A549 (cell line): ENCODE data around the gene MAPK4. TPM values are rescaled to one million over a fixed set of nuclear protein-coding genes. Genes with fewer than 3 reads are reported as not detected.

Source experiments
- ATAC-seq, 2 experiments: fragments of 200-7000 bp in 1 of 2; fragments of >200 bp in 1 of 2; cut with Nextera tagmentation in 1 of 2; cut with Tn5 transposase in 1 of 2; 3 replicates each; pipeline versions ENCODE4 v1.8.0 to v1.9.1; 2018 to 2020; ENCODE audit warnings: mild to moderate bottlenecking in 1 of 2, moderate library complexity in 1 of 2
- CTCF ChIA-PET: fragments of 300-600 bp; sonication (Branson Sonifier 250); formaldehyde crosslinking; extraction: SDS; loops from one replicate; lab custom pipeline; 2021; ENCODE audit warnings: antibody characterized with exemption, inconsistent platforms; lab: Yijun Ruan, JAX
- POLR2A ChIA-PET: fragments of 350-600 bp; formaldehyde crosslinking; extraction: SDS; loops from one replicate; lab custom pipeline; 2021; ENCODE audit warnings: antibody characterized with exemption, inconsistent platforms; lab: Yijun Ruan, JAX
- DNase-seq, 2 experiments: peaks; one replicate each; pipeline versions ENCODE4 v3.0.0 to v3.0.0-alpha.2; 2011 to 2016; ENCODE audit warnings: low read depth in 1 of 2, low spot score in 1 of 2
- FAIRE-seq: peaks from 2 replicates; lab custom pipeline; 2011; peaks lifted over from hg19 to GRCh38; lab: Jason Lieb, UNC
- H3K27ac ChIP-seq, 2 experiments: fragments of >200 bp; sonication (Bioruptor Twin); formaldehyde crosslinking; 3 replicates each; pipeline ENCODE4 v1.5.1; 2016 to 2017
- H3K4me1 ChIP-seq: fragments of >200 bp; sonication (Bioruptor Twin); formaldehyde crosslinking; 3 replicates; pipeline ENCODE4 v1.6.1; 2016
- H3K4me2 ChIP-seq: fragments of >200 bp; sonication (Bioruptor Twin); formaldehyde crosslinking; 3 replicates; pipeline ENCODE4 v1.6.1; 2016
- H3K4me3 ChIP-seq: fragments of >200 bp; sonication (Bioruptor Twin); formaldehyde crosslinking; 3 replicates; pipeline ENCODE4 v1.5.1; 2016
- H3K9me3 ChIP-seq: fragments of >200 bp; sonication (Bioruptor Twin); formaldehyde crosslinking; 3 replicates; pipeline ENCODE4 v1.6.1; 2016
- FOSB ChIP-seq: fragments of 250-450 bp; sonication (Bioruptor Pico); IDR thresholded peaks from 2 replicates; pipeline ENCODE4 v1.5.0; 2020; ENCODE audit warnings: mild to moderate bottlenecking, moderate library complexity
- GATA3 ChIP-seq: IDR thresholded peaks from 2 replicates; pipeline ENCODE4 v1.6.1; 2012; ENCODE audit warnings: borderline replicate concordance
- HDAC2 ChIP-seq: fragments of 200-600 bp; sonication (generic); IDR thresholded peaks from 2 replicates; pipeline ENCODE4 v1.6.1; 2016
- HEYL ChIP-seq: fragments of 250-450 bp; sonication (Bioruptor Pico); IDR thresholded peaks from 2 replicates; pipeline ENCODE4 v1.8.0; 2021; ENCODE audit warnings: mild to moderate bottlenecking, moderate library complexity
- HOXB5 ChIP-seq: fragments of 250-450 bp; sonication (Bioruptor Pico); IDR thresholded peaks from 2 replicates; pipeline ENCODE4 v1.5.0; 2020; ENCODE audit warnings: mild to moderate bottlenecking, moderate library complexity
- MAFK ChIP-seq: fragments of 450-650 bp; IDR thresholded peaks from 2 replicates; pipeline ENCODE4 v1.6.1; 2014; ENCODE audit not compliant: partially characterized antibody
- MYC ChIP-seq: IDR thresholded peaks from 2 replicates; pipeline ENCODE4 v1.6.1; 2012; ENCODE audit warnings: mild to moderate bottlenecking, inconsistent platforms, low read length, improper control_type of control experiment, borderline replicate concordance
- NFE2L2 ChIP-seq: fragments of 150-350 bp; conservative IDR thresholded peaks from 2 replicates; pipeline ENCODE4 v1.6.1; 2014; ENCODE audit warnings: low read length
- PHF8 ChIP-seq: fragments of 200-600 bp; sonication (generic); IDR thresholded peaks from 2 replicates; pipeline ENCODE4 v1.6.1; 2016; ENCODE audit warnings: low read depth, mild to moderate bottlenecking, antibody characterized with exemption, moderate library complexity, borderline replicate concordance
- RARB ChIP-seq: fragments of 250-450 bp; sonication (Bioruptor Pico); IDR thresholded peaks from 2 replicates; pipeline ENCODE4 v1.8.0; 2021; ENCODE audit warnings: mild to moderate bottlenecking, moderate library complexity
- RFX5 ChIP-seq: fragments of 450-650 bp; IDR thresholded peaks from 2 replicates; pipeline ENCODE4 v1.7.1; 2014; ENCODE audit warnings: antibody characterized with exemption, mild to moderate bottlenecking, moderate library complexity
- TFCP2L1 ChIP-seq: fragments of 250-450 bp; sonication (Bioruptor Pico); IDR thresholded peaks from 2 replicates; pipeline ENCODE4 v1.5.0; 2021; ENCODE audit warnings: mild to moderate bottlenecking
- TP53 ChIP-seq: fragments of 250-450 bp; sonication (Bioruptor Pico); IDR thresholded peaks from 2 replicates; pipeline ENCODE4 v1.5.0; 2021; ENCODE audit warnings: mild to moderate bottlenecking, moderate library complexity
- ZSCAN20 ChIP-seq: fragments of 250-450 bp; sonication (Bioruptor Pico); IDR thresholded peaks from 2 replicates; pipeline ENCODE4 v1.8.0; 2022; ENCODE audit warnings: mild to moderate bottlenecking, moderate library complexity
- WGBS: methylation state at CpG from one replicate; pipeline ENCODE4 v1.1.6; 2017; ENCODE audit errors: missing lambda C conversion rate; 5-methylcytosine and 5-hydroxymethylcytosine counted together
- polyA plus RNA-seq, 4 experiments: library from polyadenylated mRNA; depleted of rRNA in 3 of 4; stranded (reverse); fragments of >200 nt; fragmentation: RNase III in 1 of 4; extraction: RNeasy Plus Mini Kit Qiagen cat#74134 plus additional on column Dnase treatment in 1 of 4; gene quantifications; 2 replicates in 3 of 4; 3 replicates in 1 of 4; pipeline ENCODE4 v1.2.3, GENCODE V29; 2011 to 2017
- TF ChIP-seq, protein P1 (sequence below): fragments of >200 bp; sonication (Bioruptor Twin); formaldehyde crosslinking; IDR thresholded peaks from 3 replicates; pipeline ENCODE4 v1.5.1; 2016
- TF ChIP-seq, protein P2 (sequence below): fragments of 200-600 bp; sonication (generic); IDR thresholded peaks from 2 replicates; pipeline ENCODE4 v1.6.1; 2016; ENCODE audit warnings: antibody characterized with exemption, mild to moderate bottlenecking, moderate library complexity
- TF ChIP-seq, protein P3 (sequence below): IDR thresholded peaks from 2 replicates; pipeline ENCODE4 v1.6.1; 2012
- TF ChIP-seq, protein P4 (sequence below): IDR thresholded peaks from 2 replicates; pipeline ENCODE4 v1.6.1; 2012
- TF ChIP-seq, protein P5 (sequence below): fragments of >200 bp; sonication (Bioruptor Twin); formaldehyde crosslinking; IDR thresholded peaks from 3 replicates; pipeline ENCODE4 v1.6.1; 2016
- TF ChIP-seq, protein P6 (sequence below): fragments of 450-650 bp; IDR thresholded peaks from 2 replicates; pipeline ENCODE4 v1.6.1; 2014; ENCODE audit warnings: antibody characterized with exemption

Gene MAPK4
- polyA plus RNA-seq, 2 of the 4 experiments (the other 2 are of a cell fraction), result 0.01 TPM; not detected in 1

DNA sequence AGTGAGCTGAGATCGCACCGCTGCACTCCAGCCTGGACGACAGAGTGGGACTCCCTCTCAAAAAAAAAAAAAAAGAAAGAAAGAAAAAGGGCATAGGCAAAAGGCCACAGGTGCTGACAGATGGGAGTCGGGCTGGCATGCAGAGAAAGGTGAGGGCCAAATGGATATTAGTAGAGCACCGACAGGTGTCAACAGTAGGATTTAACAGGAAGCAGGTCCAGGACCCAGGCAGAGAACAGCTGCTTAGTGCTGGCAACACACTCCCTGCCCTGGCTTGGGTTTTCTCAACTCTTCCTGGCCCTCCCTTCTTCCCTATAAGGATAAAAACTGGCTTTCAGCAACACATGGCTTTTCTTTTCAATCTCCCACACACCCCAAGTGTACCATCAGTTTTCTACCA lies 175.0 kb downstream of the MAPK4 start:
- POLR2A ChIA-PET, result no interaction called here
- Histone ChIP-seq H3K4me1 (no peaks in the 10 kb centered on the region), H3K9me3 (no peaks in the 10 kb centered on the region)
- no peak for ATAC-seq
- TF ChIP-seq HEYL (CRISPR knock-in tag), result no peak
- TF ChIP-seq, protein P1, sequence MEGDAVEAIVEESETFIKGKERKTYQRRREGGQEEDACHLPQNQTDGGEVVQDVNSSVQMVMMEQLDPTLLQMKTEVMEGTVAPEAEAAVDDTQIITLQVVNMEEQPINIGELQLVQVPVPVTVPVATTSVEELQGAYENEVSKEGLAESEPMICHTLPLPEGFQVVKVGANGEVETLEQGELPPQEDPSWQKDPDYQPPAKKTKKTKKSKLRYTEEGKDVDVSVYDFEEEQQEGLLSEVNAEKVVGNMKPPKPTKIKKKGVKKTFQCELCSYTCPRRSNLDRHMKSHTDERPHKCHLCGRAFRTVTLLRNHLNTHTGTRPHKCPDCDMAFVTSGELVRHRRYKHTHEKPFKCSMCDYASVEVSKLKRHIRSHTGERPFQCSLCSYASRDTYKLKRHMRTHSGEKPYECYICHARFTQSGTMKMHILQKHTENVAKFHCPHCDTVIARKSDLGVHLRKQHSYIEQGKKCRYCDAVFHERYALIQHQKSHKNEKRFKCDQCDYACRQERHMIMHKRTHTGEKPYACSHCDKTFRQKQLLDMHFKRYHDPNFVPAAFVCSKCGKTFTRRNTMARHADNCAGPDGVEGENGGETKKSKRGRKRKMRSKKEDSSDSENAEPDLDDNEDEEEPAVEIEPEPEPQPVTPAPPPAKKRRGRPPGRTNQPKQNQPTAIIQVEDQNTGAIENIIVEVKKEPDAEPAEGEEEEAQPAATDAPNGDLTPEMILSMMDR, result no peak
- no peak for TF ChIP-seq HOXB5
- TF ChIP-seq FOSB (CRISPR knock-in tag), result no peak
- no peak for TF ChIP-seq NFE2L2
- no peak for TF ChIP-seq RARB (CRISPR knock-in tag)
- TF ChIP-seq, protein P2, sequence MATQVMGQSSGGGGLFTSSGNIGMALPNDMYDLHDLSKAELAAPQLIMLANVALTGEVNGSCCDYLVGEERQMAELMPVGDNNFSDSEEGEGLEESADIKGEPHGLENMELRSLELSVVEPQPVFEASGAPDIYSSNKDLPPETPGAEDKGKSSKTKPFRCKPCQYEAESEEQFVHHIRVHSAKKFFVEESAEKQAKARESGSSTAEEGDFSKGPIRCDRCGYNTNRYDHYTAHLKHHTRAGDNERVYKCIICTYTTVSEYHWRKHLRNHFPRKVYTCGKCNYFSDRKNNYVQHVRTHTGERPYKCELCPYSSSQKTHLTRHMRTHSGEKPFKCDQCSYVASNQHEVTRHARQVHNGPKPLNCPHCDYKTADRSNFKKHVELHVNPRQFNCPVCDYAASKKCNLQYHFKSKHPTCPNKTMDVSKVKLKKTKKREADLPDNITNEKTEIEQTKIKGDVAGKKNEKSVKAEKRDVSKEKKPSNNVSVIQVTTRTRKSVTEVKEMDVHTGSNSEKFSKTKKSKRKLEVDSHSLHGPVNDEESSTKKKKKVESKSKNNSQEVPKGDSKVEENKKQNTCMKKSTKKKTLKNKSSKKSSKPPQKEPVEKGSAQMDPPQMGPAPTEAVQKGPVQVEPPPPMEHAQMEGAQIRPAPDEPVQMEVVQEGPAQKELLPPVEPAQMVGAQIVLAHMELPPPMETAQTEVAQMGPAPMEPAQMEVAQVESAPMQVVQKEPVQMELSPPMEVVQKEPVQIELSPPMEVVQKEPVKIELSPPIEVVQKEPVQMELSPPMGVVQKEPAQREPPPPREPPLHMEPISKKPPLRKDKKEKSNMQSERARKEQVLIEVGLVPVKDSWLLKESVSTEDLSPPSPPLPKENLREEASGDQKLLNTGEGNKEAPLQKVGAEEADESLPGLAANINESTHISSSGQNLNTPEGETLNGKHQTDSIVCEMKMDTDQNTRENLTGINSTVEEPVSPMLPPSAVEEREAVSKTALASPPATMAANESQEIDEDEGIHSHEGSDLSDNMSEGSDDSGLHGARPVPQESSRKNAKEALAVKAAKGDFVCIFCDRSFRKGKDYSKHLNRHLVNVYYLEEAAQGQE, result no peak
- TF ChIP-seq, protein P3, sequence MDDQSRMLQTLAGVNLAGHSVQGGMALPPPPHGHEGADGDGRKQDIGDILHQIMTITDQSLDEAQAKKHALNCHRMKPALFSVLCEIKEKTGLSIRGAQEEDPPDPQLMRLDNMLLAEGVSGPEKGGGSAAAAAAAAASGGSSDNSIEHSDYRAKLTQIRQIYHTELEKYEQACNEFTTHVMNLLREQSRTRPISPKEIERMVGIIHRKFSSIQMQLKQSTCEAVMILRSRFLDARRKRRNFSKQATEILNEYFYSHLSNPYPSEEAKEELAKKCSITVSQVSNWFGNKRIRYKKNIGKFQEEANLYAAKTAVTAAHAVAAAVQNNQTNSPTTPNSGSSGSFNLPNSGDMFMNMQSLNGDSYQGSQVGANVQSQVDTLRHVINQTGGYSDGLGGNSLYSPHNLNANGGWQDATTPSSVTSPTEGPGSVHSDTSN, result no peak
- TF ChIP-seq, protein P4, sequence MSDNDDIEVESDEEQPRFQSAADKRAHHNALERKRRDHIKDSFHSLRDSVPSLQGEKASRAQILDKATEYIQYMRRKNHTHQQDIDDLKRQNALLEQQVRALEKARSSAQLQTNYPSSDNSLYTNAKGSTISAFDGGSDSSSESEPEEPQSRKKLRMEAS, result no peak
- TF ChIP-seq, protein P5, sequence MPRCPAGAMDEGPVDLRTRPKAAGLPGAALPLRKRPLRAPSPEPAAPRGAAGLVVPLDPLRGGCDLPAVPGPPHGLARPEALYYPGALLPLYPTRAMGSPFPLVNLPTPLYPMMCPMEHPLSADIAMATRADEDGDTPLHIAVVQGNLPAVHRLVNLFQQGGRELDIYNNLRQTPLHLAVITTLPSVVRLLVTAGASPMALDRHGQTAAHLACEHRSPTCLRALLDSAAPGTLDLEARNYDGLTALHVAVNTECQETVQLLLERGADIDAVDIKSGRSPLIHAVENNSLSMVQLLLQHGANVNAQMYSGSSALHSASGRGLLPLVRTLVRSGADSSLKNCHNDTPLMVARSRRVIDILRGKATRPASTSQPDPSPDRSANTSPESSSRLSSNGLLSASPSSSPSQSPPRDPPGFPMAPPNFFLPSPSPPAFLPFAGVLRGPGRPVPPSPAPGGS, result no peak
- TF ChIP-seq TP53 (CRISPR knock-in tag), result no peak
- TF ChIP-seq, protein P6, sequence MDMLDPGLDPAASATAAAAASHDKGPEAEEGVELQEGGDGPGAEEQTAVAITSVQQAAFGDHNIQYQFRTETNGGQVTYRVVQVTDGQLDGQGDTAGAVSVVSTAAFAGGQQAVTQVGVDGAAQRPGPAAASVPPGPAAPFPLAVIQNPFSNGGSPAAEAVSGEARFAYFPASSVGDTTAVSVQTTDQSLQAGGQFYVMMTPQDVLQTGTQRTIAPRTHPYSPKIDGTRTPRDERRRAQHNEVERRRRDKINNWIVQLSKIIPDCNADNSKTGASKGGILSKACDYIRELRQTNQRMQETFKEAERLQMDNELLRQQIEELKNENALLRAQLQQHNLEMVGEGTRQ, result no peak
- TF ChIP-seq MAFK, result no peak
- TF ChIP-seq MYC, result no peak
- TF ChIP-seq RFX5, result no peak
- no peak for TF ChIP-seq HDAC2
- TF ChIP-seq, all 56 proteins: peak for 0
- 40% methylated on average over 2 of the region's 5 CpGs for WGBS
- no peak overlapping the region for H3K27ac ChIP-seq
- CTCF ChIA-PET, result interaction anchor here (0.9 kb wide), 1 partner anchor 9 kb away, joined by 3 read pairs; no protein-coding TSS in a partner anchor
- no peak overlapping the region for H3K4me3 ChIP-seq
- FAIRE-seq (no peak), DNase-seq (no peak)
- no peak overlapping the region for H3K4me2 ChIP-seq

DNA sequence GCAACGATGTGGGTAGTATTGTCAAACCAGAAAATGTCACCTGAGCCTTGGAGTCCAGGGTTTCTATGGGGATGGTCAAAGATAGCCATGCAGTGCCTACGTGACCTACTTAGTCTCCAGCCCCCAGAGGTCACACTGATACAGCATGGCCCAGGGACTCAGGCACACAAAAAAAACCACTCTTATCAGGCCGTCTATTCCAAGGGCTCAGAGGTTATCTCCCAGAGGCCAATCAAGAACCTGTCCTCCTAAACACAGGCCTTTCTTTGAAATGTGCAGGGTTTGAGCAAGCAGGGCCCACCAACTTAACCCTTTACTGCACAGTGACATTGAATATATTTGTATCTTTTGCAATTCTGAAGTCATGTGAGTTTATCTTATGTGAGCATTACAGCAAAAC lies 177.2 kb downstream of the MAPK4 start:
- no peaks in the 10 kb centered on the region for H3K4me1 ChIP-seq
- 27% methylated on average over 3 of the region's 3 CpGs for WGBS
- FAIRE-seq, result no peak
- TF ChIP-seq GATA3 (no peak), PHF8 (no peak), ZSCAN20 (CRISPR knock-in tag) (no peak), TFCP2L1 (no peak)
- TF ChIP-seq, all 56 proteins: peak for 0
- no peaks in the 10 kb centered on the region for H3K9me3 ChIP-seq
- no peak overlapping the region for H3K4me3 ChIP-seq
- no peak for ATAC-seq
- ChIA-PET POLR2A (no interaction called here), CTCF (no interaction called here)
- no peak for DNase-seq
- H3K4me2 ChIP-seq, result no peak overlapping the region
- no peak overlapping the region for H3K27ac ChIP-seq
